Neural progenitor cell (in vitro differentiated cells): ENCODE data around the gene SIGLEC5. TPM values are rescaled to one million over a fixed set of nuclear protein-coding genes. Genes with fewer than 3 reads are reported as not detected.

Experiments
- DNase-seq: peaks from one replicate; pipeline ENCODE4 v3.0.0-alpha.2; 2016; ENCODE audit warnings: low spot score
- H2AFZ ChIP-seq: fragments of 200-600 bp; sonication (generic); replicated peaks from 2 replicates; pipeline ENCODE4 v1.6.1; 2016; ENCODE audit warnings: antibody characterized with exemption
- H3F3A ChIP-seq: fragments of 200-600 bp; sonication (generic); 2 replicates; pipeline ENCODE4 v1.6.1; 2016; ENCODE audit warnings: antibody characterized with exemption, low read depth
- H3K27ac ChIP-seq: fragments of 200-600 bp; sonication (generic); 2 replicates; pipeline ENCODE4 v1.5.1; 2016; ENCODE audit warnings: mild to moderate bottlenecking
- H3K27me3 ChIP-seq: fragments of 200-600 bp; sonication (generic); 2 replicates; pipeline ENCODE4 v1.6.1; 2016; ENCODE audit warnings: mild to moderate bottlenecking, moderate library complexity
- H3K36me3 ChIP-seq: fragments of 200-600 bp; sonication (generic); 2 replicates; pipeline ENCODE4 v1.5.1; 2016
- H3K4me1 ChIP-seq: fragments of 200-600 bp; sonication (generic); 2 replicates; pipeline ENCODE4 v1.6.1; 2016; ENCODE audit warnings: mixed run types
- H3K4me2 ChIP-seq: fragments of 200-600 bp; sonication (generic); 2 replicates; pipeline ENCODE4 v1.6.1; 2016
- H3K4me3 ChIP-seq: fragments of 200-600 bp; sonication (generic); 2 replicates; pipeline ENCODE4 v1.5.1; 2016
- H3K79me2 ChIP-seq: fragments of 200-600 bp; sonication (generic); 2 replicates; pipeline ENCODE4 v1.6.1; 2016; ENCODE audit warnings: low read depth
- H3K9ac ChIP-seq: fragments of 200-600 bp; sonication (generic); 2 replicates; pipeline ENCODE4 v1.6.1; 2016
- H3K9me3 ChIP-seq: fragments of 200-600 bp; sonication (generic); 2 replicates; pipeline ENCODE4 v1.5.1; 2016; ENCODE audit warnings: low read depth
- H4K20me1 ChIP-seq: fragments of 200-600 bp; sonication (generic); 2 replicates; pipeline ENCODE4 v1.6.1; 2016; ENCODE audit warnings: low read depth
- H3K27ac Mint-ChIP-seq: 3 replicates; pipeline ENCODE4 v1.8.0; 2021; ENCODE audit warnings: mixed read lengths
- H3K27me3 Mint-ChIP-seq: 2 replicates; pipeline ENCODE4 v1.8.0; 2022; ENCODE audit warnings: low read depth, mild to moderate bottlenecking, inconsistent platforms, moderate library complexity, mixed read lengths; ENCODE audit not compliant: insufficient read depth
- H3K36me3 Mint-ChIP-seq: 3 replicates; pipeline ENCODE4 v1.8.0; 2021; ENCODE audit warnings: mixed read lengths
- H3K4me1 Mint-ChIP-seq: 3 replicates; pipeline ENCODE4 v1.8.0; 2021; ENCODE audit warnings: mixed read lengths
- H3K4me3 Mint-ChIP-seq: 3 replicates; pipeline ENCODE4 v1.8.0; 2021; ENCODE audit warnings: mild to moderate bottlenecking, moderate library complexity, mixed read lengths
- H3K9me3 Mint-ChIP-seq: 3 replicates; pipeline ENCODE4 v1.8.0; 2020; ENCODE audit warnings: mixed read lengths
- EZH2 ChIP-seq: fragments of 200-600 bp; sonication (generic); IDR thresholded peaks from 2 replicates; pipeline ENCODE4 v1.6.1; 2017; ENCODE audit warnings: antibody characterized with exemption, mild to moderate bottlenecking, moderate library complexity
- EZH2phosphoT487 ChIP-seq: fragments of 200-600 bp; sonication (generic); IDR thresholded peaks from 2 replicates; pipeline ENCODE4 v1.6.1; 2017; ENCODE audit warnings: antibody characterized with exemption
- small RNA-seq: library from RNA; depleted of rRNA; stranded (forward); fragments of <200 nt; gene quantifications from one replicate; pipeline ENCODE3, GENCODE V24; 2015
- total RNA-seq: library from RNA; depleted of rRNA; stranded (reverse); fragments of >200 nt; gene quantifications from 2 replicates; pipeline ENCODE4 v1.2.3, GENCODE V29; 2015; ENCODE audit warnings: low replicate concordance
- TF ChIP-seq, protein P1 (sequence below): fragments of 200-600 bp; sonication (generic); IDR thresholded peaks from 2 replicates; pipeline ENCODE4 v1.5.1; 2017; ENCODE audit warnings: antibody characterized with exemption, mild to moderate bottlenecking

The SIGLEC5 gene
- total RNA-seq, 1 donor from 2014 or later = not detected

DNA sequence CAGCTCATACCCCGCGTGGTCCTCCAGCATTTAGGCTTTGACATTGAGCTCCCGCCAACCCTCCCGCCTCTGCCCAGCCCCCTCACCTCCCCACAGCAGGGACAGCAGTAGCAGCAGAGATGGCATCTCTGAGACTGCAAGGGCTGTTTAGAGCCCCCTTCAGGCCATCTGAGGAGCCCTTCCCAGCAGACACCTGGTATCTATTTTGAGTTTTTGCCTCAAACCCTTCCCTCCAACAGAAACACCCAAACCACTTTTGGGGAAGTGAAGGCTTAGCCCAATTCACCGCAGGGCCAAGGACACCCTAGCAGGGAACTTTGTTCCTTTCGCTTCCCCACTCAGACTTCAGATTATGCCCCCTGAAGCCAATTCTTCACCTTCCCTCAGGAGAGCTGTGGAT lies 65.4 kb downstream of the SIGLEC5 start:
- H3K27me3 Mint-ChIP-seq = peaks cover 13% of the 10 kb centered on the region
- Histone ChIP-seq H3K9me3 (no peaks in the 10 kb centered on the region), H3F3A (no peaks in the 10 kb centered on the region), H3K4me1 (no peaks in the 10 kb centered on the region), H2AFZ (no peak overlapping the region), H3K9ac (no peak overlapping the region), H4K20me1 (no peaks in the 10 kb centered on the region), H3K36me3 (no peaks in the 10 kb centered on the region), H3K79me2 (no peaks in the 10 kb centered on the region), H3K27me3 (peaks cover 20% of the 10 kb centered on the region), H3K4me2 (no peak overlapping the region), H3K4me3 (no peak overlapping the region), H3K27ac (no peak overlapping the region)
- H3K9me3 Mint-ChIP-seq = no peaks in the 10 kb centered on the region
- no peak for DNase-seq
- no peaks in the 10 kb centered on the region for H3K36me3 Mint-ChIP-seq
- H3K4me3 Mint-ChIP-seq = no peak overlapping the region
- TF ChIP-seq EZH2 (no peak), EZH2phosphoT487 (no peak)
- TF ChIP-seq, protein P1, sequence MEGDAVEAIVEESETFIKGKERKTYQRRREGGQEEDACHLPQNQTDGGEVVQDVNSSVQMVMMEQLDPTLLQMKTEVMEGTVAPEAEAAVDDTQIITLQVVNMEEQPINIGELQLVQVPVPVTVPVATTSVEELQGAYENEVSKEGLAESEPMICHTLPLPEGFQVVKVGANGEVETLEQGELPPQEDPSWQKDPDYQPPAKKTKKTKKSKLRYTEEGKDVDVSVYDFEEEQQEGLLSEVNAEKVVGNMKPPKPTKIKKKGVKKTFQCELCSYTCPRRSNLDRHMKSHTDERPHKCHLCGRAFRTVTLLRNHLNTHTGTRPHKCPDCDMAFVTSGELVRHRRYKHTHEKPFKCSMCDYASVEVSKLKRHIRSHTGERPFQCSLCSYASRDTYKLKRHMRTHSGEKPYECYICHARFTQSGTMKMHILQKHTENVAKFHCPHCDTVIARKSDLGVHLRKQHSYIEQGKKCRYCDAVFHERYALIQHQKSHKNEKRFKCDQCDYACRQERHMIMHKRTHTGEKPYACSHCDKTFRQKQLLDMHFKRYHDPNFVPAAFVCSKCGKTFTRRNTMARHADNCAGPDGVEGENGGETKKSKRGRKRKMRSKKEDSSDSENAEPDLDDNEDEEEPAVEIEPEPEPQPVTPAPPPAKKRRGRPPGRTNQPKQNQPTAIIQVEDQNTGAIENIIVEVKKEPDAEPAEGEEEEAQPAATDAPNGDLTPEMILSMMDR = no peak
- no peaks in the 10 kb centered on the region for H3K4me1 Mint-ChIP-seq
- H3K27ac Mint-ChIP-seq = no peak overlapping the region

Small RNA genes within 50 kb of the gene (small RNA-seq; reads per million reads assigned to genes)
- not detected for gene AC018755.2

Other genes starting within 250 kb of the SIGLEC5 start
- gene LIM2, start 242.4 kb downstream of the SIGLEC5 start, total RNA-seq = 0.26 and 3.2 TPM in 2 replicates
- gene C19orf84, start 239.8 kb downstream of the SIGLEC5 start, total RNA-seq = 0.37 TPM in 1 of 2 replicates, not detected in the other
- gene SIGLEC10, start 212.8 kb downstream of the SIGLEC5 start, total RNA-seq = not detected in 2 replicates
- not detected in 2 replicates for gene SIGLEC8, start 171.9 kb downstream of the SIGLEC5 start, total RNA-seq
- gene CEACAM18, start 151.9 kb downstream of the SIGLEC5 start, total RNA-seq = not detected in 2 replicates
- gene SIGLEC12, start 128.6 kb downstream of the SIGLEC5 start, total RNA-seq = not detected in 2 replicates
- gene SIGLEC6, start 98.7 kb downstream of the SIGLEC5 start, total RNA-seq = not detected in 2 replicates
- 5.0 and 8.1 TPM in 2 replicates for gene ZNF175, start 59.1 kb downstream of the SIGLEC5 start, total RNA-seq
- not detected in 2 replicates for gene SIGLEC14, start 16.4 kb upstream of the SIGLEC5 start, total RNA-seq
- 6.9 and 12.0 TPM in 2 replicates for gene SPACA6, start 62.9 kb upstream of the SIGLEC5 start, total RNA-seq
- gene HAS1, start 93.6 kb upstream of the SIGLEC5 start, total RNA-seq = 0.37 and 0.69 TPM in 2 replicates
- gene FPR1, start 121.5 kb upstream of the SIGLEC5 start, total RNA-seq = not detected in 2 replicates
- gene FPR2, start 130.8 kb upstream of the SIGLEC5 start, total RNA-seq = not detected in 2 replicates
- not detected in 2 replicates for gene FPR3, start 164.8 kb upstream of the SIGLEC5 start, total RNA-seq